Gastrocnemius medialis (tissue), 4 donors: ENCODE measurements around the gene TENM3. TPM values are rescaled to one million over a fixed set of nuclear protein-coding genes. Genes with fewer than 3 reads are reported as not detected.

Experiments
- ATAC-seq, 2 donors: fragments of 150-250 bp; one replicate each; pipeline ENCODE4 v1.9.1; 2016
- DNase-seq, 2 donors: peaks; one replicate each; pipeline ENCODE4 v3.0.0-alpha.2; 2019
- H3K27ac ChIP-seq, 4 donors: fragments of 200-600 bp; sonication (generic); 1 replicate in 1 of 4; 2 replicates in 3 of 4; pipeline ENCODE4 v1.5.1; 2016 to 2018; ENCODE audit warnings: mild to moderate bottlenecking in 2 of 4, moderate library complexity in 1 of 4
- H3K27me3 ChIP-seq, 3 donors: fragments of 200-600 bp; sonication (generic) in 2 of 3; 1 replicate in 1 of 3; 2 replicates in 2 of 3; pipeline versions ENCODE4 v1.5.1 to v1.6.0; 2016 to 2019; ENCODE audit warnings: mild to moderate bottlenecking in 1 of 3, moderate library complexity in 1 of 3
- H3K36me3 ChIP-seq, 2 donors: fragments of 200-600 bp; sonication (generic) in 1 of 2; one replicate each; pipeline ENCODE4 v1.5.1; 2017 to 2018
- H3K4me1 ChIP-seq, 2 donors: fragments of 200-600 bp; sonication (generic) in 1 of 2; one replicate each; pipeline ENCODE4 v1.5.1; 2016 to 2017; ENCODE audit warnings: mild to moderate bottlenecking in 2 of 2
- H3K4me3 ChIP-seq, 4 donors: fragments of 200-600 bp; sonication (generic) in 3 of 4; 1 replicate in 1 of 4; 2 replicates in 3 of 4; pipeline ENCODE4 v1.5.1; 2016 to 2019; ENCODE audit warnings: mild to moderate bottlenecking in 2 of 4
- H3K9me3 ChIP-seq, 3 donors: fragments of 200-600 bp; sonication (generic) in 2 of 3; 1 replicate in 1 of 3; 2 replicates in 2 of 3; pipeline ENCODE4 v1.5.1; 2016 to 2019
- POLR2A ChIP-seq, 2 donors: fragments of 450-650 bp; IDR thresholded peaks; one replicate each; pipeline ENCODE4 v1.6.1; 2017; ENCODE audit warnings: antibody characterized with exemption in 2 of 2, mild to moderate bottlenecking in 2 of 2, moderate library complexity in 2 of 2
- in situ Hi-C, 4 donors: fragments of 200-750 bp; cut with MboI; loops; one replicate each; pipeline versions ENCODE4 v1.15.0 to v1.8.0; 2017; ENCODE audit warnings: low sequenced_read_pairs in 4 of 4
- intact Hi-C: fragments of 100-400 bp; cut with DNase I; formaldehyde crosslinking; loops from one replicate; pipeline ENCODE4 v1.15.1; 2023; ENCODE audit warnings: low total_unique reads
- total RNA-seq, 4 donors: library from RNA; depleted of rRNA; stranded (reverse); fragments of >200 nt; gene quantifications; one replicate each; pipeline versions ENCODE4 v1.1.0 to v1.2.3, GENCODE V29; 2016
- TF ChIP-seq, protein P1 (sequence below), 5 experiments: fragments of 450-650 bp in 3 of 5; fragments of 200-600 bp in 2 of 5; sonication (generic) in 2 of 5; IDR thresholded peaks in 4 of 5; conservative IDR thresholded peaks in 1 of 5; 1 replicate in 4 of 5; 2 replicates in 1 of 5; pipeline ENCODE4 v1.5.1; 2016 to 2019; ENCODE audit warnings: antibody characterized with exemption in 5 of 5, mild to moderate bottlenecking in 3 of 5, moderate library complexity in 3 of 5

The TENM3 gene
- total RNA-seq, 4 donors from 2014 or later, result 8.3 to 16.2 (median 12.3) TPM

DNA sequence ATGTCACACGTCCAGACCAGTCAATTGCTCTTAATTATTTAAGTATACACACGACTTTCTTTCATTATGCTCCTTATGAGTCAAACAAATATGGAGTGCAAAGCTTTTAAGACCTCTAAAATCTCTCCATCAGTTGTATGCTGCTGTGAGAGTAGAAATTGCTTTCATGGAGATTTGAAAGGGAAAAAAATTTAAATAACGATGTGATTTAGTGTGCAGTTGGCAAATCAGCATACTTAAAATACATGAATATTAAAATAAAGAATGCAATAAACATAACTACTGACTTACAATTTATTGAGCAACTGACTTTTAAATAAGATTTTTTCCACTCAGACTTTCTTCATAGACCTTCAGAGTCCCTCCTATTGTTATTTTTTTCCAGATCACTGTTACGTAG lies 9.0 kb downstream of the TENM3 start:
- Histone ChIP-seq H3K4me3 (no peak overlapping the region), H3K27ac (no peak overlapping the region), H3K36me3 (no peaks in the 10 kb centered on the region), H3K27me3 (no peaks in the 10 kb centered on the region), H3K4me1 (no peaks in the 10 kb centered on the region), H3K9me3 (peaks cover 0 to 2% (median 0%) of the 10 kb centered on the region in 3 donors)
- no peak for DNase-seq
- no peak for ATAC-seq
- TF ChIP-seq, protein P1, sequence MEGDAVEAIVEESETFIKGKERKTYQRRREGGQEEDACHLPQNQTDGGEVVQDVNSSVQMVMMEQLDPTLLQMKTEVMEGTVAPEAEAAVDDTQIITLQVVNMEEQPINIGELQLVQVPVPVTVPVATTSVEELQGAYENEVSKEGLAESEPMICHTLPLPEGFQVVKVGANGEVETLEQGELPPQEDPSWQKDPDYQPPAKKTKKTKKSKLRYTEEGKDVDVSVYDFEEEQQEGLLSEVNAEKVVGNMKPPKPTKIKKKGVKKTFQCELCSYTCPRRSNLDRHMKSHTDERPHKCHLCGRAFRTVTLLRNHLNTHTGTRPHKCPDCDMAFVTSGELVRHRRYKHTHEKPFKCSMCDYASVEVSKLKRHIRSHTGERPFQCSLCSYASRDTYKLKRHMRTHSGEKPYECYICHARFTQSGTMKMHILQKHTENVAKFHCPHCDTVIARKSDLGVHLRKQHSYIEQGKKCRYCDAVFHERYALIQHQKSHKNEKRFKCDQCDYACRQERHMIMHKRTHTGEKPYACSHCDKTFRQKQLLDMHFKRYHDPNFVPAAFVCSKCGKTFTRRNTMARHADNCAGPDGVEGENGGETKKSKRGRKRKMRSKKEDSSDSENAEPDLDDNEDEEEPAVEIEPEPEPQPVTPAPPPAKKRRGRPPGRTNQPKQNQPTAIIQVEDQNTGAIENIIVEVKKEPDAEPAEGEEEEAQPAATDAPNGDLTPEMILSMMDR (IDR thresholded peaks at IDR 0.05 in 4 of 5, conservative IDR thresholded peaks at IDR 0.05 in 1 of 5), result no peak
- TF ChIP-seq POLR2A (IDR thresholded peaks at IDR 0.05), result no peak
- intact Hi-C loops, result no loop called here
- in situ Hi-C loops, result no loop called here

DNA sequence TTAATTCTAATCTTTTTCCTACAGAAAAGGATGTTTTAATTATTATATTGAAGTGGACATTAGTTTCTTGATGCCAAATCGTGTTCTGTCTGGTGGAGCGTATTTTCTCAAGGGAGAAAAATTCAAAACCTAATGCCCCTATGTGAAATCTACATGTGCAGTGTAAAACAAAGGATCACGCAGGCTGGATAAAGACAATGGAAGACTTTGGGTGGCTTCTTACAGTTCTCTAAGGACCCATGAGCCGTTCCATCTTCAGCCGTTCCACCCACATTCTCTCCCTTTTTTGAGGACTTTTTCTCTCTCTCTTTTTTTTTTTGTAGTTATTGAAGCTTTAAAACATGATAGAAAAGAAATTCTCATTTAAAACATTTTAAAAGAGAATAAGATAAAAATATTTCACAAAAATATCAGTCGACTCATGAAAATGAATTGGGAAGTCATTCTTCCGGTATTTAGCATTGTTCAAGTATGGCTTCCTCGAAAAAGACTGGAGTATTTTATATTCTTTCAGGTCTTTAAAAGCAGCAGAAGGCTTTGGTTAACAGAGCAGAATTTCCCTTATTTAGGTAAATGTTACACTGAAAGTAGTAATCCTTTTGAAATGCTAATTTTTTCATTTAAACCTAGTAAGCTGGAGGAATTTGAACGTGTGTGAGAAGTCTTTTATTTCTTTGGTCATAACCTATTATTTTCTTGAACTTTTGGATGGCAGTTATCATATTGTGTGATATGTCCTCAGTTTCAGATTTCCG lies 11.0 kb downstream of the TENM3 start:
- H3K9me3 ChIP-seq, result no peaks in the 10 kb centered on the region
- no peaks in the 10 kb centered on the region for H3K4me1 ChIP-seq
- no peak overlapping the region for H3K27ac ChIP-seq
- H3K27me3 ChIP-seq, result no peaks in the 10 kb centered on the region
- DNase-seq, result no peak
- in situ Hi-C loops (no loop called here), intact Hi-C loops (no loop called here)
- H3K36me3 ChIP-seq, result no peaks in the 10 kb centered on the region
- TF ChIP-seq POLR2A (IDR thresholded peaks at IDR 0.05), result no peak
- TF ChIP-seq, protein P1 (IDR thresholded peaks at IDR 0.05 in 4 of 5, conservative IDR thresholded peaks at IDR 0.05 in 1 of 5), result no peak
- ATAC-seq, result no peak
- no peak overlapping the region for H3K4me3 ChIP-seq

DNA sequence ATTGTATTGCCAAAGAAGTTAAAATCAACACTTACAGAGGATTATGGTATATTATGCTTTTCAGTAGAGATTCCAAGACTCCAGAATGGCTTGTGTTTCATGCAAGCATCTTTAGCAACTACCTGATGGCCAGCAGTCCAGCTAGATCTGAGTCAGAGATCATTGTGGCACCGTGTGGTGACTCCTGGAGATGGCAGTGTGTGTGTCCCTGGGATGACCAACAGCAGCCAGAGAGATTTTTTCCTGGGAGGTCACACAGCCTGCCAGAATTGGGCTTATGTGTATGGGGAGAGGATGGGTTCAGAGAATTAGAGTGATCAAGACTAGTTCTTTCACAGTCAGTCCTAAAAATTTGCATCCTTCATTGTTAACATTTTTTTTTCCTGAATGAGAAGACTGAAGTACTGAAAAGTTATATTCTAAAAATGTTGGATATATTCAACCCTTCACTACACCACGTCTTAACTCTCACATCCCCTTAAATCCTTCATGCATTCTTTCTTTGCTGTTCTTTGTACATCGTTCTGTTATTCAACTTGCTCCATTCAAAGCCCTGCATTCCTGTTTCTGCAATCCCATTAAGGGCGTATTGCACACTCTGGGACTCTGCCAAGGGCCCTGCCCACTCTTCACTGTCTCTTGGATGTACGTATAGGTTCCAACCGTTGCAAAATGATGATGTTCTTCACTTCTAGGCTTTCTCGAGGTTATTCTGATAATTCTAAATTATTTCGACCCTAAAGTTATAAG lies 12.4 kb downstream of the TENM3 start:
- intact Hi-C loops (no loop called here), in situ Hi-C loops (no loop called here)
- DNase-seq, result no peak

DNA sequence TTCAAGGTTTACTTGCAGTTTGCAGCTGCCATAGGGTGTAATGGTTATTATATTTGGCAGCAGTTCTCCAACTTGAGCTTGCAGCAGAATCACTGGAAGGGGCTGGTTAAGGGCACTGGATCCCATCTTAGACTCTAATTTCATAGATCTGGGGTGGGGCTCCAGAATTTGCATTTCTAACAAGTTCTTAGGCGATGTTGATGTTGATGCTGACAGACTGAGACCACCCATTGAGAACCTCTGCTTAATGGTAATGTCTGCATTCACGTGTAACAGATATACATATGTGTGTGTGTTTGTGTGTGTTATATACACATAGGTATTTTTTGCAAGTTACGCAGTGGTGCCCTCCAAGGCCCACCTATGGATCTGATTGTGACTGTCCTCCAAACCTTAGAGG lies 13.8 kb downstream of the TENM3 start:
- no peaks in the 10 kb centered on the region for H3K36me3 ChIP-seq
- DNase-seq, result no peak
- no peak for ATAC-seq
- TF ChIP-seq POLR2A (IDR thresholded peaks at IDR 0.05), result no peak
- TF ChIP-seq, protein P1 (IDR thresholded peaks at IDR 0.05 in 4 of 5, conservative IDR thresholded peaks at IDR 0.05 in 1 of 5), result no peak
- intact Hi-C loops (no loop called here), in situ Hi-C loops (no loop called here)
- no peaks in the 10 kb centered on the region for H3K27me3 ChIP-seq
- no peaks in the 10 kb centered on the region for H3K4me1 ChIP-seq
- H3K27ac ChIP-seq, result no peak overlapping the region
- H3K9me3 ChIP-seq, result no peaks in the 10 kb centered on the region
- H3K4me3 ChIP-seq, result no peak overlapping the region

More for the DNA sequence above, 12.4 kb downstream of the TENM3 start:
- Histone ChIP-seq H3K27ac (no peak overlapping the region), H3K9me3 (no peaks in the 10 kb centered on the region), H3K4me3 (no peak overlapping the region), H3K4me1 (no peaks in the 10 kb centered on the region), H3K36me3 (no peaks in the 10 kb centered on the region), H3K27me3 (no peaks in the 10 kb centered on the region)
- no peak for ATAC-seq
- TF ChIP-seq POLR2A (IDR thresholded peaks at IDR 0.05), result no peak
- TF ChIP-seq, protein P1 (IDR thresholded peaks at IDR 0.05 in 4 of 5, conservative IDR thresholded peaks at IDR 0.05 in 1 of 5), result no peak
